SK-N-MC (cell line): ENCODE results near the gene UBE2G1.

Experiments
- EZH2 ChIP-seq: fragments of 200-600 bp; sonication (generic); IDR thresholded peaks from one replicate; pipeline ENCODE4 v1.6.1; 2017; ENCODE audit warnings: antibody characterized with exemption
- FOXP2 ChIP-seq: optimal IDR thresholded peaks from 2 replicates; pipeline ENCODE3; 2011; ENCODE audit warnings: mild to moderate bottlenecking, moderate library complexity; ENCODE audit not compliant: insufficient read depth; ENCODE audit errors: extremely low read length, control extremely low read depth
- POLR2AphosphoS5 ChIP-seq: IDR thresholded peaks from 2 replicates; pipeline ENCODE4 v1.6.1; 2012; ENCODE audit warnings: mild to moderate bottlenecking, low read depth, low read length, borderline replicate concordance

DNA sequence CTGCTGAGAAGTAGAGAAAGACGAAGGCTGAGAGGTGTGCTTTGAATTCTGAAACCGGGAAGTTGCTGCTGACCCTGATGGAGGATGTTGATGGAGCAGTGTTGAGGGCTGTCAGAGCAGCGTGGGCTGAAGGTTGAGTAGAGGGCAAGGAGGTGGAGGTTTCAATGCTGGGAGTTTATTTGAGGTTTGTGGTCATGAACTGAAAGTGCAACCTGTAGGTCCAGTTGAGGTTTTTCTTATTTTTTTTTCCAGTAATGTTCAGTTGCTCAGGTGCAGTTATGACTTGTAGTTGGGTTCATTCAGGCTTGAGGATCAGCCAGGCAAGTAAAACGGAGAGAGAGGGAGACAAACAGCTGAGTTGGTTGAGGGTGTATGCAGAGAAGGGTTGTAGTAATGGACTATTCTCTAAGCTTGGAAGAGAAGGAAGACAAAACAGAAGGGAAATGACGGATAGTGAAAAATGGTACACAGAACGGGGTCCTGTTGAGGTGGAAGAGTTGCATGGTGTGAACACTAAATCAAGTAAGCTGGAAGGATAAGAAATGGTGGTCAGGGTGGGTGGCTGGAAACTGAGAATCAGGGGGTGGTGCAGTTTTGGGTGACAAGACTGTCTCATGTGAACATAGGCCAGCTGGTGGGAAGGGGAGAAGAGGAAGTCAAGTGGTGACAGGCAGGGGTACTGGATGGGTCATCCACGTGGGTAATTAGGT is 8.7 kb upstream of the UBE2G1 start:
- TF ChIP-seq POLR2AphosphoS5 (no peak), EZH2 (no peak), FOXP2 (no peak)
